Measurements from ENCODE around the gene DDX24.

Gene DDX24

GRCh38 chr14:94050231-94050880 lies 30.6 kb downstream of the DDX24 start:
- no peak for DNase-seq (ENCODE audit: low read depth in 2 of 3, low spot score in 2 of 3)

DNA sequence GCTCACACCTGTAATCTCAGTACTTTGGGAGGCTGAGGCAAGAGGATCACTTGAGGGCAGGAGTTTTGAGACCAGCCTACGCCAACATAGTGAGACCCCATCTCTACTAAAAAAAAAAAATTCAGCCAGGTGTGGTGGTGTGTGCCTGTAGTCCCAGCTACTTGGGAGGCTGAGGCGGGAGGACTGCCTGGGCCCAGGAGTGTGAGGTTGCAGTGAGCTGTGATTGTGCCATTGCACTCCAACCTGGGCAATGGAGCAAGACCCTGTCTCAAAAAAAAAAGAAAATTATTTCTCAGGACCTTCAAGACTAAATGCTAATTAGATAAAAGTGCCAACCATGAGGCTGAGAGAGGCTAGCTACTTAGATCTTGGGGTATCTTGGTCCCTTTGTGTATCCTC lies 31.4 kb downstream of the DDX24 start:
- no peak for DNase-seq (ENCODE audit: low read depth in 2 of 3, low spot score in 2 of 3)

DNA sequence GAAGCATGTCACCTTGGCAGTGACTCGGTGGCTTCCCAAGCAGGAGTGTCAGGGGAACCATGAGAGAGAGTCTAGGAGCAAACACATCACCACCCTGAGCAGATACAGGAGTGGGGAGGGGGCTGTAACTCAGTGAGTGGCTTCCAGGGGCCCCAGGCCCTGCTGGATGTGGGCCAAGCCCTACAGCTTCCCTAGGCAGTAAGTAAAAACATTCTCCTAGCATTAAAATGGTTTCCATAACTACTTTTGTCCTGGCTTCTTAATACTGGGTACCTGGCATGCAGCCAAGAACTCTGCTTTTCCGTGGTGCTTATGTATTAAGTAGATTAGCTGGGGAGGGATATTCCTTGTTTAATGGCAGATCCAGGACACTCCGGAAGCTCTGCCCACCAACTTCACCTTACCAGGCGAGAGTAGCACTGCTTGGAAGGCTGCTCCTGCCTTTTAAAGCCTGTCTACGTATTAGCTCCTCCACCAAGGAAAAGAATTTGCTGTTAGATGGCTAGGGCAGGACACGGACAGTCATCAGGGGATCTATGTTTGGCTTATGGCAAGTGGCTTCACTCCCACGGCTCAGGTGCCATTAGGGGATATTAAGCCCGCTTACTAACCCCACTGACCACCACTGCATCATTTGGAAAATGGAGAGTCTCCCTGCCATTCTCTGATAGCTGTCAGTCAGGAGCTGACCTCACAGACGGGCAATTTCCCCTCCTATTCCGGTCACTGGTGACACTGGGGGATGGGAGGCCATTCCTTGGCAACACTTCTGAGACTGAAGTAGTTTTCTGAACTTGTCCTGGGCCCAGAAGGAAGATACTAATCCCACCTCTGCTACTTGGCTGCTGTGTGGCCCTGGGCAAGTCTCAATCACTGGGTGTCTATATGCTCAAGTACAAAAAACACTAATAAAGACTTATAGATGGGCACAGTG lies 32.0 kb downstream of the DDX24 start:
- DNase-seq (ENCODE audit: low read depth in 2 of 3, low spot score in 2 of 3) = no peak

GRCh38 chr14:94047581-94047980 lies 33.4 kb downstream of the DDX24 start:
- no peak for DNase-seq (ENCODE audit: low read depth in 2 of 3, low spot score in 2 of 3)

DNA sequence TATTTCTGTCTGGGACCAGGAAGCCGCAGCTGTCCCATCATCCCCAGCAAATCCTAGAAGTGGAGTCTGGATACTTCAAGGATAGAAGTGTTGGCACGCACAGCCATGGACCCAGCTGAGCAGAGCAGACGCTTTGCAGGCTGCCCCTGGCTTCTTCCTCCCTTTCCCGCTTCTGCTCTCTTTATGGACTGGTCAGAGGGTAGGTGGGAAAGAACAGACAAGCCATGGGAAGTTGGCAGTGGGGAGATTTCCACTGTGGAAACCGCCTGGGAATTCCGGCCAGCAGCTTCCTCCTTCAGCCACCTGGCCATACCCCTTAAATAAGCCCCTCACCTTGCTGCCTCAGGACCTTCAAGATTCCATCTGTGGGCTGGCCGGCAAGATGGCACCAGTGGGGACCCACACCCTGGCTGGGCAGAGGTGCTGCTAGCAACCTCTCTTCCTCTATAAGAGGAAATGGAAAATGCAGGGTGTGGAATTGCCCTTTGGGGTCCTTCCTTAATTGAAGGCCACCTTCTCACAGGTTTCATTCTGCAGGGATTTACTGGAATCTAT lies 34.2 kb downstream of the DDX24 start:
- DNase-seq (ENCODE audit: low read depth in 2 of 3, low spot score in 2 of 3) = no peak

- DNase-seq (ENCODE audit: low read depth in 2 of 3, low spot score in 2 of 3) = no peak
Measured at GRCh38 chr14:94045563-94046345, 35.2 kb downstream of the DDX24 start.

DNA sequence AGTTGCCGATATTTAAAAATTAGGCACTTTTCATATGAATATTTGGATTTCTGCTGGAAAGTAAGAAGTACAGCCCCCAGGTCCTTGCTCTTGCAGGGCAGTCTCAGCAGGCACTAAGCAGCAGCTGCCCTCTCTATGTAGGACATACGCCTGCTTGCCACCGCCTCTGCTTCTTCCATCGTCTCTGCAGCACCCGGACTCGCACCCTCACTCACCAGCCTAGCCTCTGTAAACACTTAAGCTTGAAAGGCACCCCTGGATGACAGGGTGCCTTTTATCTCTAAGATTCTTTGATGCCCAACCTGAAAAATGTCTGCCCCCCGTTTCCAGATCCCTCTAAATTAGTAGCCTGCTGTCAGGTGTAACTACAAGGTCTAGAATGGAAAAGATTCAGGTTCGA lies 35.9 kb downstream of the DDX24 start:
- DNase-seq (ENCODE audit: low read depth in 2 of 3, low spot score in 2 of 3) = no peak

DNA sequence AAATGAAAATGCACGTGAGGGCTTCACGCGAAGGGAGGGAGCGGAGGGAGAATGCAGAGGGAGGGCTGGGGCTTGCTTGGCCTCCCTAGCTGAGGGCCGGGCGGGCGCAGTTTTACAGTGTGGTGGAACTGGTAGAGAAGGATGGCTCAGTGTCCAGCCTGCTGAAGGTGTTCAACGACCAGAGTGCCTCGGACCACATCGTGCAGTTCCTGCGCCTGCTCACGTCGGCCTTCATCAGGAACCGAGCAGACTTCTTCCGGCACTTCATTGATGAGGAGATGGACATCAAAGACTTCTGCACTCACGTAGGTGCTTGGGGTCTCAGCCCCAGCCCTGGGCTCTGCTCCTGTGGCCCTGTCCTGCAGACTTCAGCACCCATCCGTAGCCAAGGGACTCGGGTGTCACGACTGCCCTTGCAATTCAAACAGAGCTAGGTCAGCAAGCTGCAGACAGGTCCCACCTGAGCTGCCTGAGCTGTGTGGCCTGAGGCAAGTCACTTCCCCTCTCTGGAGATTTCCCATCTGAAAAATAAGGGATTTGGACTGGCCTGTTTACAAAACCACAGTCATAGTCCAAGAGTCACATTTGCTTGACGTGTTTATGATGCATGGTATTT lies 36.4 kb downstream of the DDX24 start:
- DNase-seq (ENCODE audit: low read depth in 2 of 3, low spot score in 2 of 3) = no peak

DNA sequence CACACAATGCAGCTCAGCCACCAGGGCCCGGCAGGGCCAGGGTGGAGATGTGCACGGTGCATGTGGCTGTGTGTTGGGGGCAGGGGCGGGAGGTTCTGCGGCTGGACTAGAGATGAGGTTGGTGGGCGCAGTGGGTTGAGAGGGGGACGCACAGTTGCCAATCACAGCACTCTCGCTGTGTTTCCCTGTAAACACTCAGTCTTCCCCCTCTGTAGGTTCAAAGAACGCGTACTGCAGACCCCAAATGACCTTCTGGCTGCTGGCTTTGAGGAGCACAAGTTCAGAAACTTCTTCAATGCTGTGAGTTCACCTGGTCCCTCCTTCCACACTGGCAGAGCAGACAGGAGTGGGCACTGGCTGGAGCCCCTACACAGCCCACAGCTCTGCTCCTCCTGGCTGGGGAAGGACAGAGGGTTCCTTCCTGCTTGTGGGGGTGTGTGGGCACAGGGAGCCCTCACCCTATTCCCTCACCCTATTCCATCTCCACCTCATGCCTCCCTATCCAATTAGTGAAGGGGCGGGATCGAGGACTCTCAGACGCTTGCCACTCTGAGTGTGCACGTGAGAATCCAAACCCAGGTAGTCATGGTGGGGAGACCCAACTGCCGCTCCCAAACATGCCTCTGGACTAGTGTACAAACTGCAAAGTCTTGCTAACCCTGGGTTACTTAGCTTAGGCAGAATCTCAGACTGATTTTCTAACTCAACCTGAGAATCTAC lies 37.1 kb downstream of the DDX24 start:
- DNase-seq (ENCODE audit: low read depth in 2 of 3, low spot score in 2 of 3) = no peak

GRCh38 chr14:94043111-94043755 lies 37.8 kb downstream of the DDX24 start:
- no peak for DNase-seq (ENCODE audit: low read depth in 2 of 3, low spot score in 2 of 3)

DNA sequence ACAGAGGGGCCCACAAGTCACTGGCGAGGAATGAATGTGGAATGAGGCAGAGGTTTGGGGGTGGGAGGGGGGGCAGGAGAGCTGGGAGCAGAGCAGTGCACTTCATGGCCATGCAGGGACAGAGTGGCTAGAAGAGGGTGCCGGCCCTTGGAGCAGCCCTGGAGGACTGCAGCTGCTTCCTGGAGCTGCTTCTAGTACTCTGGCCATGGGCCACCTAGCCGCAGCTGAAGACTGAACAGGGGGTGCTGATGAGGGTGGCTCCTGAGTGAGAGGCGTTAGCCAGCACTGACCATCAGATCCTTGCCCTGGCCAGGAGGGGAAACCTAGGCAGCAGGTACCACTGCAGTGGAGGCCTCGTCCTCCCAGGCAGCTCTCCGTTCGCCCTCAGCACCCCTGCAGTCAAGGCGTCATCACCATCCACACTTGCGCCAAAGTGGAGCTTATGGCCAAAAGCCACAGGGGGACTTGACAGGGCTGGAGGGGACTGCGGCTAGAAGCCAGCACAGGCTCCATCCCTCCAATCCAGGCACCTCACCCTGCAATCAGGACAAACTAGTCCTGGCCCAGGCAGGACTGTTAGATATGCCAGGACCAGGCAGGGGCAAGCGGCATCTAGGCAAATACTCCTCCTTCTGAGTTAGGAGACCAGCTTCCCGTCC lies 38.4 kb downstream of the DDX24 start:
- DNase-seq (ENCODE audit: low read depth in 2 of 3, low spot score in 2 of 3) = no peak

DNA sequence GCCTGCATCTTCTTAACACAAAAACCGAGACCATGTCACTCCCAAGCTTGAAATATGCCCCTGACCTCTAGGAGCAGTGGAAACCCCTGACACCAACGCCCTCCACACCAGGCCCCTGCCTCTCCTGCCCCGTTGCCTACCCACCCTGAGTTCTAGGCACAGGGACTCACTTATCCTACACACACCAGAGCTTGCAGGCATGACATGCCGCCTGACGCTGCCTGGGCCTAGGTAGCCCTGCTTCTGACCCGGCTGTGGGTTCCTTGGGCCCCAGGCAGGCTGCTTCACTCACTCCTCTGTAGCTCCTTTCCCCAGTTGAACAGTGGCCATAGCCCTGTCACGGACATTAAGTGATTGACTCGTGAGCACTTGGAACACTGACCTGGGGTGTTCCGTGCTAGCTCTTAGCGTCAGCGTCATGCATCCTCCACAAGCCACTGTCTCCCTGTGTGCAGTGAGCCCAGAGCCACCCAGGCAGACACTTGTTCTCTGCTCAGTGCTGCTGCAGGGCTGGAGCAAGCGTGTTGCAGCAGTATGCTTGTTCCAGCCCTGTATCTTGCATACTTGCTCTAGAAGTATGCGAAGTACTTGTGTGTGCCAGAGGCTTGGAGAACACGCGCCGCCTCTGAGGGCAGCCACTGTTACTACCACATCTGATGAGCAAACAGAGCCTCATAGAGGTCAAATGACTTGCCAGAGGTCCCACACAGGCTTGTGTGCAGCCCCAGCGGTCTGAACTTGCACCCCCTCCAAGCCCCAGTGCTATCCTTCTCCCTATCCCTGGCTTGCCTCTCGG lies 39.3 kb downstream of the DDX24 start:
- no peak for DNase-seq (ENCODE audit: low read depth in 2 of 3, low spot score in 2 of 3)

- DNase-seq (ENCODE audit: low read depth in 2 of 3, low spot score in 2 of 3) = no peak
Measured at GRCh38 chr14:94040796-94041195, 40.2 kb downstream of the DDX24 start.

DNA sequence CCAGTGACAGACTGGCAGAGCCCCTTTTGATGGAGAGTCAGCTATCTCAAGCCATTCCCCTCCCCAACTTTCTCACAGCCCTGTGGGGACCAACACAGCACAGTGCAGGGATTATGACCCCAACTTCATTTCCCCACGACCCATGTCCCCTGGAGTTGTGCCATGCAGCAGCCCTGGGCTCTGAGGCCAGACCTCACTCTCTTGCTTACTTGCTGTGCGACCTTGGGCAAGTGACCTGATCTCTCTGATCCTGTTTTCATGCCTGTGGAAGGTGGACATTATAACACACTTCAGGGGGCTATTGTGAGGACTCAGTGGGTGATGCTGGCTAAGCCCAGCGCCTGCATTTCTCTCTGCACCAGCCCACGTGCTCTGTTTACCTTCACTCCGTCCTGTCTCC lies 40.8 kb downstream of the DDX24 start:
- DNase-seq (ENCODE audit: low read depth in 2 of 3, low spot score in 2 of 3) = no peak

- DNase-seq (ENCODE audit: low read depth in 2 of 3, low spot score in 2 of 3) = no peak
Measured at GRCh38 chr14:94038921-94039629, 41.9 kb downstream of the DDX24 start.

DNA sequence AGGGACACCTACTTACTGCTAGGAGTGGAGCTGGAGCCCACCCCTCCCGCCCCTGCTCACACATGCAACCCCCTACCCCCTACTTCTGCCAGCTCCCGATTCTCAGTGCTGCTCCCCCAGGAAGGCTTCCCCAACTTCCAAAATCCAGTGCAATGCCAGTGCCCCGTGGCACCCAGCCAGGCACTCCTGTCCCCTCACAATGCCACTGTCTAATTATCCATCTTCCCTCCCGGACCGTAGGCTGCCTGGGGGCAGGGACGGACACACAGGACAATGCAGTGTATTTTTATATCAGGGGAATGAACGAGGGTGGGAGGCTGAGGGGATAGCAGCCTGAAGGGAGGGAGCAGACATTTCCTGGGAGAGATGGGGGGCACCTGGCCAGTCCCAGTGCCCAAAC lies 42.5 kb downstream of the DDX24 start:
- no peak for DNase-seq (ENCODE audit: low read depth in 2 of 3, low spot score in 2 of 3)

GRCh38 chr14:94037954-94038353 lies 43.0 kb downstream of the DDX24 start:
- no peak for DNase-seq (ENCODE audit: low read depth in 2 of 3, low spot score in 2 of 3)

Data from activated CD8-positive, alpha-beta memory T cell treated with anti-CD3 and anti-CD28 coated beads for 48 hours (primary cell).